HepG2 (cell line): ENCODE results near the gene SLC19A1. TPM values are rescaled to one million over a fixed set of nuclear protein-coding genes. Genes with fewer than 3 reads are reported as not detected.

Source experiments
- AGO2 ChIP-seq: fragments of 200-400 bp; formaldehyde crosslinking; optimal IDR thresholded peaks from 2 replicates; pipeline ENCODE3; 2017; ENCODE audit warnings: mild to moderate bottlenecking, low read depth, low read length, moderate library complexity
- ATF5 ChIP-seq: sonication (generic); formaldehyde crosslinking; IDR thresholded peaks from 2 replicates; pipeline ENCODE4 v1.4.0; 2020; ENCODE audit warnings: mild to moderate bottlenecking, low read depth, missing genetic modification reagents
- BCLAF1 ChIP-seq: fragments of 450-650 bp; IDR thresholded peaks from 2 replicates; pipeline ENCODE4 v1.6.1; 2017; ENCODE audit warnings: mild to moderate bottlenecking
- CEBPB ChIP-seq: IDR thresholded peaks from 2 replicates; pipeline ENCODE4 v1.6.1; 2011; ENCODE audit warnings: low read depth, low read length, improper control_type of control experiment, borderline replicate concordance
- DZIP1 ChIP-seq: sonication (generic); formaldehyde crosslinking; IDR thresholded peaks from 2 replicates; pipeline ENCODE4 v1.5.0; 2020; ENCODE audit warnings: mild to moderate bottlenecking, missing genetic modification reagents
- ERF ChIP-seq: IDR thresholded peaks from 2 replicates; pipeline ENCODE4 v1.6.1; 2018; ENCODE audit warnings: missing biosample characterization, missing genetic modification reagents
- HCFC1 ChIP-seq: fragments of 150-350 bp; IDR thresholded peaks from 2 replicates; pipeline ENCODE4 v1.6.1; 2014; ENCODE audit warnings: low read depth, low read length
- HDAC2 ChIP-seq: sonication (generic); formaldehyde crosslinking; IDR thresholded peaks from 2 replicates; pipeline ENCODE4 v1.4.0; 2020; ENCODE audit warnings: missing genetic modification reagents
- HNRNPL ChIP-seq: fragments of 200-400 bp; formaldehyde crosslinking; IDR thresholded peaks from 2 replicates; pipeline ENCODE4 v1.6.1; 2017; ENCODE audit warnings: mild to moderate bottlenecking, low read depth, low read length
- HNRNPLL ChIP-seq: fragments of 200-400 bp; formaldehyde crosslinking; IDR thresholded peaks from 2 replicates; pipeline ENCODE4 v1.6.1; 2017; ENCODE audit warnings: mild to moderate bottlenecking, low read depth, low read length; ENCODE audit not compliant: poor library complexity, severe bottlenecking
- MAF1 ChIP-seq: sonication (generic); formaldehyde crosslinking; IDR thresholded peaks from 2 replicates; pipeline ENCODE4 v1.5.0; 2020; ENCODE audit warnings: missing genetic modification reagents, borderline replicate concordance
- MAFG ChIP-seq: sonication (generic); formaldehyde crosslinking; IDR thresholded peaks from 2 replicates; pipeline ENCODE4 v1.5.1; 2020; ENCODE audit warnings: mild to moderate bottlenecking, missing genetic modification reagents
- NONO ChIP-seq, 2 experiments: fragments of 450-650 bp in 1 of 2; sonication (generic) in 1 of 2; formaldehyde crosslinking in 1 of 2; IDR thresholded peaks in 1 of 2; conservative IDR thresholded peaks in 1 of 2; 2 replicates each; pipeline versions ENCODE4 v1.6.1 to v1.8.0; 2017 to 2022; ENCODE audit warnings: mild to moderate bottlenecking in 1 of 2, missing genetic modification reagents in 1 of 2, moderate library complexity in 1 of 2
- PAF1 ChIP-seq: IDR thresholded peaks from 2 replicates; pipeline ENCODE4 v1.6.1; 2016; ENCODE audit warnings: missing genetic modification reagents, missing compliant biosample characterization
- TEAD2 ChIP-seq: sonication (generic); formaldehyde crosslinking; IDR thresholded peaks from 2 replicates; pipeline ENCODE4 v1.9.0; 2021; ENCODE audit warnings: missing genetic modification reagents
- ZFYVE20 ChIP-seq: sonication (generic); formaldehyde crosslinking; IDR thresholded peaks from 2 replicates; pipeline ENCODE4 v1.8.0; 2023; ENCODE audit warnings: low read depth, mild to moderate bottlenecking, moderate library complexity, missing genetic modification reagents, borderline replicate concordance
- ZNF274 ChIP-seq: sonication (generic); formaldehyde crosslinking; IDR thresholded peaks from 2 replicates; pipeline ENCODE4 v1.5.1; 2020; ENCODE audit warnings: mild to moderate bottlenecking, missing genetic modification reagents
- ZNF33B ChIP-seq: sonication (generic); formaldehyde crosslinking; IDR thresholded peaks from 2 replicates; pipeline ENCODE4 v1.5.1; 2020; ENCODE audit warnings: mild to moderate bottlenecking, missing genetic modification reagents
- ZNF644 ChIP-seq: IDR thresholded peaks from 2 replicates; pipeline ENCODE4 v1.6.1; 2016; ENCODE audit warnings: low read depth
- polyA plus RNA-seq, 8 experiments: library from polyadenylated mRNA; depleted of rRNA in 3 of 8; stranded (reverse) in 7 of 8; unstranded in 1 of 8; fragments of >200 nt; fragmentation: Illumina TruSeq in 4 of 8; extraction: Trizol in 4 of 8; gene quantifications; 2 replicates each; pipeline versions ENCODE4 v1.2.1 to v1.2.3, GENCODE V29; 2011 to 2016; ENCODE audit warnings: low read depth in 4 of 8, missing spikeins in 1 of 8, mixed read lengths in 1 of 8; ENCODE audit not compliant: insufficient read depth in 1 of 8
- total RNA-seq, 5 experiments: library from RNA; depleted of rRNA; stranded (reverse); fragments of >200 nt; fragmentation: Illumina TruSeq; extraction: Trizol; gene quantifications; 2 replicates each; pipeline ENCODE4 v1.2.3, GENCODE V29; 2016; ENCODE audit warnings: low read depth in 1 of 5
- TF ChIP-seq, protein P1 (sequence below): IDR thresholded peaks from 2 replicates; pipeline ENCODE4 v1.6.1; 2012; ENCODE audit warnings: low read length, improper control_type of control experiment

The SLC19A1 gene
- total and polyA plus RNA-seq, 2 of the 13 experiments (the other 11 are each of a cell fraction or from before 2014, with no cell fraction given), result 21.8 to 23.0 TPM

DNA sequence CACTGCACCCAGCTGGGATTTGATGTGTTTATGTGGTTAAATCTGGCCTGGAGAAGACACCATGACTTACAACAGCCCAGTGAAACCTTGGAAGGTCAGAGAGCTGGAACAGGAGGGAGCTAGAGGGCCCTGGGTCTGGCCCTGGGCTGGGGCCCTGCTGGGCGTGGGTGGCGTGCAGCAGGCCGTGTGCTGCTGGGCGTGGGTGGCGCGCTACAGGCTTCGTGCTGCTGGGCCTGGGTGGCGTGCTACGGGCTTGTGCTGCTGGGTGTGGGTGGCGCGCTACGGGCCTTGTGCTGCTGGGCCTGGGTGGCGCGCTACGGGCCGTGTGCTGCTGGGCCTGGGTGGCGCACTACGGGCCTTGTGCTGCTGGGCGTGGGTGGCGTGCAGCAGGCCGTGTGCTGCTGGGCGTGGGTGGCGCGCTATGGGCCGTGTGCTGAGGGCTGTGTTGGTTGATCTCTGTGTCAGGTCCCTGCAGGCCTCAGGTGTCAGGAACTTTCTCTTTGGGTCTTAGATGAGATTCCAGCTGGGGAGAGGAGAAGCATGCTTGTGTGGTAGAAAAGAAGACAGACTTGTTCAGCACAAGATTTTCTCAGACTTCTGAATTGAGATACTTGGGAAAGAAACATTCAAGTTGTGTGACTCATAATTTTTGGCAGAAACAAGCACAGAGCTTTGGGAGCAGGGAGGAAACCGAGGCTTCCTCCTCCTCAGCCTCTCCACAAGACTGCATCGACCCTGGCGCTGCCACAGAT lies 71.3 kb downstream of the SLC19A1 start (continued):
- TF ChIP-seq CEBPB (no peak), HNRNPL (0 out of 2 replicates have a peak, but pooled peaks have one; percentile 79), ZNF33B (CRISPR knock-in tag) (no peak), HCFC1 (no peak), MAF1 (CRISPR knock-in tag) (no peak), ATF5 (peak; percentile 52; the same call in 1 of the 2 replicates), BCLAF1 (no peak), ERF (no peak), PAF1 (CRISPR knock-in tag) (0 out of 2 replicates have a peak, but pooled peaks have one; percentile 41), MAFG (no peak), TEAD2 (no peak), AGO2 (peak; percentile 100), ZFYVE20 (CRISPR knock-in tag) (no peak), NONO (IDR thresholded peaks at IDR 0.05) (no peak), NONO (CRISPR knock-in tag; conservative IDR thresholded peaks at IDR 0.05) (0 out of 2 replicates have a peak, but pooled peaks have one; percentile 38), ZNF644 (CRISPR knock-in tag) (no peak), DZIP1 (CRISPR knock-in tag) (no peak), HDAC2 (CRISPR knock-in tag) (no peak), ZNF274 (CRISPR knock-in tag) (no peak), HNRNPLL (peak; percentile 45)
- TF ChIP-seq, protein P1, sequence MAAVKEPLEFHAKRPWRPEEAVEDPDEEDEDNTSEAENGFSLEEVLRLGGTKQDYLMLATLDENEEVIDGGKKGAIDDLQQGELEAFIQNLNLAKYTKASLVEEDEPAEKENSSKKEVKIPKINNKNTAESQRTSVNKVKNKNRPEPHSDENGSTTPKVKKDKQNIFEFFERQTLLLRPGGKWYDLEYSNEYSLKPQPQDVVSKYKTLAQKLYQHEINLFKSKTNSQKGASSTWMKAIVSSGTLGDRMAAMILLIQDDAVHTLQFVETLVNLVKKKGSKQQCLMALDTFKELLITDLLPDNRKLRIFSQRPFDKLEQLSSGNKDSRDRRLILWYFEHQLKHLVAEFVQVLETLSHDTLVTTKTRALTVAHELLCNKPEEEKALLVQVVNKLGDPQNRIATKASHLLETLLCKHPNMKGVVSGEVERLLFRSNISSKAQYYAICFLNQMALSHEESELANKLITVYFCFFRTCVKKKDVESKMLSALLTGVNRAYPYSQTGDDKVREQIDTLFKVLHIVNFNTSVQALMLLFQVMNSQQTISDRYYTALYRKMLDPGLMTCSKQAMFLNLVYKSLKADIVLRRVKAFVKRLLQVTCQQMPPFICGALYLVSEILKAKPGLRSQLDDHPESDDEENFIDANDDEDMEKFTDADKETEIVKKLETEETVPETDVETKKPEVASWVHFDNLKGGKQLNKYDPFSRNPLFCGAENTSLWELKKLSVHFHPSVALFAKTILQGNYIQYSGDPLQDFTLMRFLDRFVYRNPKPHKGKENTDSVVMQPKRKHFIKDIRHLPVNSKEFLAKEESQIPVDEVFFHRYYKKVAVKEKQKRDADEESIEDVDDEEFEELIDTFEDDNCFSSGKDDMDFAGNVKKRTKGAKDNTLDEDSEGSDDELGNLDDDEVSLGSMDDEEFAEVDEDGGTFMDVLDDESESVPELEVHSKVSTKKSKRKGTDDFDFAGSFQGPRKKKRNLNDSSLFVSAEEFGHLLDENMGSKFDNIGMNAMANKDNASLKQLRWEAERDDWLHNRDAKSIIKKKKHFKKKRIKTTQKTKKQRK, result no peak
